ENCODE measurements around the gene DAPP1.

DNA sequence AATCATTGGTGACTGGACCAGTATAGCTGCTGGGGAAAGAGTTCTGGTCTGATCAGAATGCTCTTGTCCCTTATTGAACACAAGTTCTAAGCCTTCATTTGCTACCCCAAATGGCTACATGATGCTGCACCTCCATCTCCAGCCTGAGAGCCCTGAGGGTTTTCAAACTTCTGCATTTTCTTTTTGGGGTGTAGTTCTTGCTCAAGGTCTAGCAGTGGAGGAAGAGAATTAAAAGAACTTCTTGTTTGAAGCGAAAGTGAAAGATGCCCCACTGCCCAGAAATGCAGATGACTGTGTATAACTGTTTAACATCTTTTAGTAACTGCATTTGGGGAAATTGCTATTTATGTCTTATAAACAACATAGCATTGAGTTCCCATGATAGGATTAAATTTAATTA lies 39.1 kb downstream of the DAPP1 start:
- TF ChIP-seq EP300 (IDR thresholded peaks at IDR 0.05) (no peak), CTCF (IDR thresholded peaks at IDR 0.05) (no peak), POLR2A (IDR thresholded peaks at IDR 0.05) (no peak)

Measured in gastroesophageal sphincter (tissue), 3 donors.